ENCODE measurements around the gene CELSR1.

The CELSR1 gene

DNA sequence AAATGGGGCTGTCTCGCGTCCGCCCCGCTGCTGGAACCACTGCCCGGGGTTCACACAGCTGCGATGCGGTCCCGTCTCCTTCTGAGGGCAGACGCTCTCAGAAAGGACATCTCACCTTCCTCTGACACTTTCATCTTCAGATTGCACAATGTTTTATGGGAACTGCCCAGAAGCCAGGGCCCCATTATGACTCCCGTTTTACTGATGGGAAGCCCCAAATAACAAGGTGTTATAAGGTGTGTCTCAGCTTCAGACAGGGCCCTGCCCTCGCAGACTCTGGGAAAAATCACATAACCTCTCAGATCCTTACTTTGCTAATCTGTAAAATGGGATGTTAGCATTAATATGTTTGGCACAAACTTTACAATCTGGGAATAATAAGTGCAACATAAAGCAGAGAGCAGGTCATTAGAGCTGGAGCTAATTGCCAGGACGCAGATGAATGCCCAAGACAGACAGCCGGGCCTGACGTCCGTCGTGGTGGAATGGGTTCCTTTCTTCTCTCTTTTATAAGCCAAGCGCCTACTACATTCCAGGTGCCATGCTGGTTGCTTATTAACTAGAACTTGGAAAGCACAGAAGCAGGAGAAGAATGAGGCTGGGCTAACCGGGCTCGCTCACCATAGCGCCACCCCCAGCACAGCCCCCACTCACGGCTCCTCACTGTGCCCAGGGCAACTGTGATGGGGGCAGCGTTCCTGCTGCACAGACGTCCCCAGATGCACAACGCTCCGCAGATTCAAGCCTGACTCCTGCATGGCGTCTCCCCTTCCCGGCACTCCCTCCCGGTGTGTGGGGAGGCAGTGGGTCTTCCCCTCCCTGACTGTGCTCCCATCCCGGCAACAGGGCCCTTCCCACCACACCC is 158.1 kb downstream of the CELSR1 start:
- Histone ChIP-seq H3K4me3 (replicated peaks; ENCODE audit: insufficient read depth, low read length) (no peak overlapping the region), H3K27ac (replicated peaks) (no peak overlapping the region), H3K27me3 (ENCODE audit: insufficient read depth, poor library complexity, severe bottlenecking) (peaks cover 2% of the 10 kb centered on the region)
- TF ChIP-seq, protein P1, sequence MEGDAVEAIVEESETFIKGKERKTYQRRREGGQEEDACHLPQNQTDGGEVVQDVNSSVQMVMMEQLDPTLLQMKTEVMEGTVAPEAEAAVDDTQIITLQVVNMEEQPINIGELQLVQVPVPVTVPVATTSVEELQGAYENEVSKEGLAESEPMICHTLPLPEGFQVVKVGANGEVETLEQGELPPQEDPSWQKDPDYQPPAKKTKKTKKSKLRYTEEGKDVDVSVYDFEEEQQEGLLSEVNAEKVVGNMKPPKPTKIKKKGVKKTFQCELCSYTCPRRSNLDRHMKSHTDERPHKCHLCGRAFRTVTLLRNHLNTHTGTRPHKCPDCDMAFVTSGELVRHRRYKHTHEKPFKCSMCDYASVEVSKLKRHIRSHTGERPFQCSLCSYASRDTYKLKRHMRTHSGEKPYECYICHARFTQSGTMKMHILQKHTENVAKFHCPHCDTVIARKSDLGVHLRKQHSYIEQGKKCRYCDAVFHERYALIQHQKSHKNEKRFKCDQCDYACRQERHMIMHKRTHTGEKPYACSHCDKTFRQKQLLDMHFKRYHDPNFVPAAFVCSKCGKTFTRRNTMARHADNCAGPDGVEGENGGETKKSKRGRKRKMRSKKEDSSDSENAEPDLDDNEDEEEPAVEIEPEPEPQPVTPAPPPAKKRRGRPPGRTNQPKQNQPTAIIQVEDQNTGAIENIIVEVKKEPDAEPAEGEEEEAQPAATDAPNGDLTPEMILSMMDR (IDR thresholded peaks at IDR 0.05; ENCODE audit: insufficient read depth, low read length): no peak
- TF ChIP-seq SPI1 (IDR thresholded peaks at IDR 0.05; ENCODE audit: borderline replicate concordance, low read depth): no peak
- TF ChIP-seq POLR2AphosphoS5 (IDR thresholded peaks at IDR 0.05; ENCODE audit: low read depth): no peak
- TF ChIP-seq, protein P2, sequence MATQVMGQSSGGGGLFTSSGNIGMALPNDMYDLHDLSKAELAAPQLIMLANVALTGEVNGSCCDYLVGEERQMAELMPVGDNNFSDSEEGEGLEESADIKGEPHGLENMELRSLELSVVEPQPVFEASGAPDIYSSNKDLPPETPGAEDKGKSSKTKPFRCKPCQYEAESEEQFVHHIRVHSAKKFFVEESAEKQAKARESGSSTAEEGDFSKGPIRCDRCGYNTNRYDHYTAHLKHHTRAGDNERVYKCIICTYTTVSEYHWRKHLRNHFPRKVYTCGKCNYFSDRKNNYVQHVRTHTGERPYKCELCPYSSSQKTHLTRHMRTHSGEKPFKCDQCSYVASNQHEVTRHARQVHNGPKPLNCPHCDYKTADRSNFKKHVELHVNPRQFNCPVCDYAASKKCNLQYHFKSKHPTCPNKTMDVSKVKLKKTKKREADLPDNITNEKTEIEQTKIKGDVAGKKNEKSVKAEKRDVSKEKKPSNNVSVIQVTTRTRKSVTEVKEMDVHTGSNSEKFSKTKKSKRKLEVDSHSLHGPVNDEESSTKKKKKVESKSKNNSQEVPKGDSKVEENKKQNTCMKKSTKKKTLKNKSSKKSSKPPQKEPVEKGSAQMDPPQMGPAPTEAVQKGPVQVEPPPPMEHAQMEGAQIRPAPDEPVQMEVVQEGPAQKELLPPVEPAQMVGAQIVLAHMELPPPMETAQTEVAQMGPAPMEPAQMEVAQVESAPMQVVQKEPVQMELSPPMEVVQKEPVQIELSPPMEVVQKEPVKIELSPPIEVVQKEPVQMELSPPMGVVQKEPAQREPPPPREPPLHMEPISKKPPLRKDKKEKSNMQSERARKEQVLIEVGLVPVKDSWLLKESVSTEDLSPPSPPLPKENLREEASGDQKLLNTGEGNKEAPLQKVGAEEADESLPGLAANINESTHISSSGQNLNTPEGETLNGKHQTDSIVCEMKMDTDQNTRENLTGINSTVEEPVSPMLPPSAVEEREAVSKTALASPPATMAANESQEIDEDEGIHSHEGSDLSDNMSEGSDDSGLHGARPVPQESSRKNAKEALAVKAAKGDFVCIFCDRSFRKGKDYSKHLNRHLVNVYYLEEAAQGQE (IDR thresholded peaks at IDR 0.05; ENCODE audit: insufficient replicate concordance, low read depth): no peak
- no peak for TF ChIP-seq GABPA (IDR thresholded peaks at IDR 0.05; ENCODE audit: low read depth)
- DNase-seq (ENCODE audit: low read depth in 1 of 2, low spot score in 1 of 2): no peak

DNA sequence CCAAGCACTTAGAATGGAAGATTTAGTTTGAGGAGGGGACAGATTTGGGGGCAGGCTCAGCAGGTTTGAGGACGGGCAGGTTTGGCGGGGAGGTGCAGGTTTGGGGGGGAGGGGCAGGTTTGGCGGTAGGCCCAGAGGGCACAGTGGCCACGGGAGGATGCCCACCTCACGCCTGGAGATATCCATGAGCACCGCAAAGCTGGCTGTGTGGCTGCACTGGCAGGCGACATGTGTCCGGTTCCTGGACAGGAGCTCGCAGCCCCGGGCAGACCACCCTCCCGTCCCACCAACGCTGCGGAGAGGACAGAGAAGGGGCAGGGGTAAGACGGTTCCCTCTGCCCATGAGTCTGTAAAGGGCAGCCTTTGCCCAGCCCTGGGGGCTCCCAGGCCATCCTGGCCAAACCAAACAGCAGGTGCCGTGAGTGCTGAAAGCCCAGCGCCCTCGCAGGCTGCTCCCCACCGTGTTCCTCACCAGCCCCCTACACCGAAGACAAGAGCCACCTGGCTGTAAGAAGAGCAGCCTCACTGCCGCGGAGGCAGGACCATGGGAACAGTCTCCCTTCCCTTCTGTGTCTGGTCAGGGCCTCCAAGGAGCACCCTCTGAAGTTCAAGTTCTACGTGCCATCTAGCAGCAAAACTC is 158.9 kb downstream of the CELSR1 start:
- H3K4me3 ChIP-seq (replicated peaks; ENCODE audit: insufficient read depth, low read length): no peak overlapping the region
- DNase-seq (ENCODE audit: low read depth in 1 of 2, low spot score in 1 of 2): no peak
- TF ChIP-seq POLR2AphosphoS5 (IDR thresholded peaks at IDR 0.05; ENCODE audit: low read depth): no peak
- no peak for TF ChIP-seq SPI1 (IDR thresholded peaks at IDR 0.05; ENCODE audit: borderline replicate concordance, low read depth)
- TF ChIP-seq GABPA (IDR thresholded peaks at IDR 0.05; ENCODE audit: low read depth): no peak
- TF ChIP-seq, protein P1 (IDR thresholded peaks at IDR 0.05; ENCODE audit: insufficient read depth, low read length): no peak
- TF ChIP-seq, protein P2 (IDR thresholded peaks at IDR 0.05; ENCODE audit: insufficient replicate concordance, low read depth): no peak
- no peak overlapping the region for H3K27ac ChIP-seq (replicated peaks)
- peaks cover 8% of the 10 kb centered on the region for H3K27me3 ChIP-seq (ENCODE audit: insufficient read depth, poor library complexity, severe bottlenecking)

DNA sequence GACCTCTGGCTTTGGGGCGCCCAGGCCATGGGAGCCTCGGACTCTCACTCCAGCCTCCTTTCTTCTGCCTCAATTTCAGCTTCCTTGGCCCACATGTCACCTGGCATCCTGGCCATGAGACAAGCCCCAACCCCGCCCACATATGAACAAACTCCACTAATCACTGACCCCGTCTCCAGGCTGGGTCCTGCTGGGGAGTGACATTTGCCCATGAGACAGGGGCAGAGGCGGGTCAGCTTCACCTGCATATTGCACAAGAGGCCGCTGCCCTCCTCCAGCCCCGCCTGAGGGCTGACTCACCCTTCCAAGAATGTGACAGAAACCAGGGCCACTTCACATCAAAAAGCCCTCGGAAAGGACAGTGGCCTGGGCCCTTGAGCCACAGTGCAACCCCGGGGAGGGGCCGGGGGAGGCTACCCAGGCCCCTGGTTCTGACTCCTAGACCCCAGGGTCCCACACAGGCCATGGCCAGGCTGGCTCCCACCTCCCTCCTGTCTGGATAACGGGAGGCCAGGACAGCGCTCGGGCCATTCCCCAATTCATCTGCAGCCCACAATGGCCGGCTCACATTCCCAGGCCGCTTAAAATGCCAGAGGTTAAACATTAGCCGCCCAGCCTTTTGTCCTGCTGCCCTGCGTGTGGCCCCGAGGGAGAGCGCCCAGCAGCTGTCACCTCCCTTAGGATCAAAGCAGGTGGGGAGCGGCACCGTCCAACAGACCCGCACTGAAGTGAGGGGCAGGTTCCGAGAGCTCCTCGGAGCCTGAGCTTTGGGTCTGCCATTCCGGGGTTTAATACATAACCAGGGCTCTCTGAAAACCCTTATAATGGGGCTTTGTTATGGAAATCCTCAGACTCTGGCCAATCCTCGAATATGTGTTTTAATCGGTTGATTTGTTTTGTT is 159.6 kb downstream of the CELSR1 start:
- Histone ChIP-seq H3K4me3 (replicated peaks; ENCODE audit: insufficient read depth, low read length) (no peak overlapping the region), H3K27ac (replicated peaks) (no peak overlapping the region), H3K27me3 (ENCODE audit: insufficient read depth, poor library complexity, severe bottlenecking) (peaks cover 8% of the 10 kb centered on the region)
- DNase-seq (ENCODE audit: low read depth in 1 of 2, low spot score in 1 of 2): no peak
- TF ChIP-seq GABPA (IDR thresholded peaks at IDR 0.05; ENCODE audit: low read depth): no peak
- no peak for TF ChIP-seq SPI1 (IDR thresholded peaks at IDR 0.05; ENCODE audit: borderline replicate concordance, low read depth)
- TF ChIP-seq, protein P1 (IDR thresholded peaks at IDR 0.05; ENCODE audit: insufficient read depth, low read length): no peak
- no peak for TF ChIP-seq POLR2AphosphoS5 (IDR thresholded peaks at IDR 0.05; ENCODE audit: low read depth)
- TF ChIP-seq, protein P2 (IDR thresholded peaks at IDR 0.05; ENCODE audit: insufficient replicate concordance, low read depth): no peak
